GM18502 (cell line): ENCODE results near the gene FAM3C.

Experiments used
- ATAC-seq: cut with Tn5 transposase; IDR thresholded peaks from one replicate; pipeline ENCODE4 v1.9.1; 2021; ENCODE audit warnings: mild to moderate bottlenecking; ENCODE audit not compliant: unreplicated experiment, poor library complexity

FAM3C gene

GRCh38 chr7:121411597-121411979, 15.5 kb upstream of the FAM3C start:
- ATAC-seq = no peak

DNA sequence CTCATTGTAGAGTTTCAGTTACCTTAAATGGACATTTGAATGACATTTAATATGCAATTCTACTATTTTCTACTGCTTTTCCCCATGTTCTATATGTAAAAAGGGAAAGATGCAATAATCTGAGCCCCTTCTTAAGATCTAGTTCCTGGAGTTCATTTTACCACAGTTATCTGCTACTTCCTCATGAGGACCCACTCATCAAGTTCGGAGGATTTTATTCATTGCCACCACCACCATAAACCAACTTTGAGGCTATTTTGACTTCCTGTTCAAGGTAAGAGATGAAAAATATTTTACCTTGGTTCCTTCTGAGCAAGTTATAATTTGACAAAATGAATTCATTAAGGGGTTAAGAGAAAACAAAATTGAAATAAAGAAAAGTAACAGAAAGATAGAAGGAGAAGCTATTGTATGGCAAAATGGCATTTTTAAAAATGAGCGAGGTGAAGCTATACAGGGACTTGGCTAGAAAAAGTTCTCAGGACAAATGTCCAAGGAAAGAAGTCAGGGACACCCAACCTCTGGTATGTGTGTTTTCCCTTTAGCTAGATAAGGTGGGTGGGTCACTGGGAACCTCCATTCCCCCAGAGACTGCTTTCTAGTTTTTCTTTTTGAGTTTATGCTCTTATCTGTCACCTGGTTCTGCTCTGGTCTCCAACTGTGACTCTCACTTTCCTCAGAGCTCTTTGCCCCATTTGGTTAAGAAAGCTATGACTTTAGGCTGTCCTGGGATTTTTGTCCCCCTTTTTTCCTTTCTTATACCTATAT, 14.9 kb upstream of the FAM3C start:
- ATAC-seq = peak; percentile 81

DNA sequence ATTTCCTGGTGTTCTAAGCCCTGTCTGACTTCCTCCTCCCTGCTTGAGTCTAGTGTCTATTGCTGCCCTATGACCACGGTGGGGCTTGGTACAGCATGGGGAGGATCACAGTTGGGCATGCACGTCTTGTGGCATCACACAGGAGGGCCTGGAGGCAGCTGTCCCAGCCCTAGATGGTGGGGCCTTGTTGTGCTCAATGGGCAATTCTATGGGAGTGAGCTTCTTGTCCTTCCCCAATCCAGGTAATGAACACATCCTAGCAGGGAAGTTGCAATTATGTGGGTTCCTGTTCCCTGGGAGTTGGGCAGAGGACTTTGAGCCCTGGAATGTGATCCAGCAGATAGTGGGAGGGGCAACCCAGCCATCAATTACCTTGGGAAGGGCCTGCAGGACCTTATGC, 10.8 kb upstream of the FAM3C start:
- no peak for ATAC-seq

DNA sequence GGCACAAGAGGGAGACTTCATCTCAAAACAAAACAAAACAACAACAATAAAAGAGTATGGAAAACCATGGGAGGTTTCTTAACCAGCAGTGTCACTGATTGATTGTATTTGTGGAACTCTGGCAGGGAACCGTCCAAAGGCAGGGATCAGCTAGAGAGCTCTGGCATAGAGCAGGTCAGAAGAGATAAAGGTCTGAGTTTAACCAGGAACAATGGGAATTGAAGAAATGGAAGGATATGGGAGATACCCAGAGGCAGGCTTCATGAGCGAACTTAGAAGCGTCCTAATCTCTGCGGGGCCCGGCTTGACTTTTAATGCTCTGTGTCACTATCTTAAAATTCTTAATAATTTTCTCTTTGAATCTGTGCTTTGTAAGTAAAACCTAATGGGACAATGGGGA, 10.4 kb upstream of the FAM3C start:
- no peak for ATAC-seq

DNA sequence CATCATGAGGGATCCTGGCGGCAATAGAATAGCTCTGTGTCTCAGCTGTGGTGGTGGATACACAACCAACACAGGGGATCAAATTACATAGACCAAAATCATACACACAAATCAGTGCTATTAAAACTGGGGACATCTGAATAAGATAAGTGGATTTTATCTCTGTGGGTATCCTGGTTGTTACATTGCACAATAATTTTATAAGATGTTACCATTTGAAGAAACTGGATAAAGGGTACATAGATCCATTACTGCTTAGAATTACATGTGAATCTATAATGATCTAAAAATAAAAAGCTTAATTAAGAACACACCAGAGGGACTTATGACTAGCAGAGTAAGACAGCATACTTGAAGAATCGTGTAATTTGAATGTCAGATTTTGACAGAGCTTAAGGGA, 8.2 kb upstream of the FAM3C start:
- no peak for ATAC-seq

DNA sequence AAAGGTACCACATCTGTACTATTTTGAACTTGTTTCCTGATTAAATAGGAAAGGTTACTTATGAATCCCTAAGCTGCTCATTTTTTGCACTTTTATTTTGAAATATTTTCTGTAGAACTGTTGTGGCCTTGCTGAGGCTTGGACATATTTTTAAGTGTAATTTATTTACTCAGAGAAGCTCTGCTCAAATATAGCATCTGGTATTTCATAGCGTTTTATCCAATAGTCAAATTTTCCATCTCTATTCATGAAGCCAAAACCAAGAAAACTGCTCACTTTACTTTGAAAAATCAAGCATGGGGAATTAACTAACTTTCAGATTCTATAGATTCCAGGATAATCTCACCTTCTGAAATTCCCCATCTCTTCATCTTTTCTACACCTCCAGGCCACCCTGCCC, 6.6 kb upstream of the FAM3C start:
- no peak for ATAC-seq

- ATAC-seq = no peak
Measured at GRCh38 chr7:121401896-121402295, 5.8 kb upstream of the FAM3C start.

GRCh38 chr7:121398246-121398645, 2.1 kb upstream of the FAM3C start:
- no peak for ATAC-seq

GRCh38 chr7:121397822-121398221, 1.7 kb upstream of the FAM3C start:
- no peak for ATAC-seq

DNA sequence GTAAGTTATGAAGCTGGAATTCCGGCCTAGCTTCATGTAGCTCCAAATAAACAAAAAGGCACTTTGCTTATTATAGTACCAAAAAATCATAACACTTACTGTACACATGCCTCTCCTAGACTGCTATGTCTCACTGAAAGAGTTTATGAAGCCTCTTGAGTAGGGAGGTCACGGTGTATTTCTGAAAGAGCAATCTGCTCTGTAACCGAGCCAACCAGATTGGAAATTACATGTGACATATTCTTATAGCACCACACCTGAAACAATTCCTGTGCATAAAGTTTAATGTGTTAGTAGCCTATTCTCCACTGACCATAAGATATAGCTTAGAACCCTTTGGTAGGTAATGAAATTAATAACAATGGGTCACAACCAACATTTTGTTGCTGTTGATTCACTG, 1.3 kb upstream of the FAM3C start:
- ATAC-seq = no peak

DNA sequence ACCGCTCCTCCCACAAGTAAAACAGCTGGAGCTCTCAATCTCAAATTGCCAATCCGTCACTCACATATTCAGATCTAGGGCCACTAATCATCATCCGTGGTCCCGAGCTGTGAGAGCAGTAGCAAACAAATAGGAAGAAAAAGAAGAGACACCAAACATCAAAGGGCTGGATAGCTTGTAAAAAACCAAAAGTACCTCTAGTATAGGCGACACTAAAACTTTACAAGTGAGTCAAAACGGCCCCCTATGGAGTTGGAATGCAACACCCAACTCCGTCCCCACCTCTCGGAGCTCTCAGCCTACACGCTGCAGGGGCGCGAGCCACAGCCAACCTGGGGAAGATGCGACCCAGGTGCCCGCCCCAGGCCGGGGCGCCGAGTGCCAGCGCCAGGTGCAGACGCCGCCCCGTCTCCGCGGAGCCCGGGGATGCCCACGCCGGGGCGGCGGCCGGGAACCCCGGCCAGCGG, 581 bp downstream of the FAM3C start:
- ATAC-seq = peak; percentile 44

- no peak for ATAC-seq
Measured at GRCh38 chr7:121394709-121395140, 1.4 kb downstream of the FAM3C start.

GRCh38 chr7:121393005-121393366, 3.1 kb downstream of the FAM3C start:
- no peak for ATAC-seq

DNA sequence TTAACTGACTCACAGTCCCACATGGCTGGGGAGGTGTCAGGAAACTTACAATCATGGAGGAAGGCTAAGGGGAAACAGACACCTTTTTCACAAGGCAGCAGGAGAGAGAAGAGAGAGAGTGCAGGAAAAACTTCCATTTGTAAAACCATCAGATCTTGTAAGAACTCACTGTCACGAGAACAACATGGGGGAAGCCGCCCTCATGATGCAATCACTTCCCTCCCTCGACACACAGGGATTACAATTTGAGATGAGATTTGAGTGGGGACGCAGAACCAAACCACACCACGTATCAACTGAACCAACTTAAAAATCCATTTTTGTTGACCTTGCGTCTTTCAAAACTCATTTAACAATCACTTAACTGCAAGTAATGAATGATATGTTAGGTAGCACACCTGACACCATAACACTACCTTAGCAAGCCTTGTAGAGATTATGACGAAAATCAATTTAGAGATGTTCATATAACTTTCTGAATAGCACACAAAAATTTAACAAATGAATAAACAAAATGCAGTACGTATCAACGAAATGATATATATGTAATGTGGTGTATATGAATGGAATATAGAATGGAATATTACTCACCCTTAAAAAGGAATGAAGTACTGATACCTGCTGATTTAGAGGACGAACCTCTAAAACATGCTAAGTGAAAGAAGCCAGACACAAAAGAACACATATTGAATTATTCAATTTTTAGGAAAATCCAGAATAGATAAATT, 3.7 kb downstream of the FAM3C start:
- no peak for ATAC-seq

- no peak for ATAC-seq
Measured at GRCh38 chr7:121391686-121392085, 4.4 kb downstream of the FAM3C start.

- no peak for ATAC-seq
Measured at GRCh38 chr7:121390617-121391016, 5.5 kb downstream of the FAM3C start.

DNA sequence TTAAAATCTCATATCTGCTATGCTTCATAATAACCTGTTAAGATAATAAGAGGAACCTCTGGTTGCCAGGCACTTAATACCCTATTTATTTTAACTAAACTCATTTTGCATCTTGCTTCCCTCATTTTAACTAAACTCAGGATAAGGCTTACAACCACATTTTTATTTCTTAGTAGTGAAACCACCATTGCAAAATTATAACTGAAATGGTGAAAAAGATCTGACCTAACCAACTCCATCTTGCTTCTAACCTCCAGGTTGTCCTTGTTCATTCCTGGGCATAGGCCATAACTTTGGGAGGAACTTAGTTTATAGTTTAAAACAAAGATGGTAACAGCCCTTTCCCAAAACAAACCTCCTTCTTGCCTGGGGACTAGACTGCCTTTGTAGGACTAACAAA, 6.0 kb downstream of the FAM3C start:
- ATAC-seq = no peak

- no peak for ATAC-seq
Measured at GRCh38 chr7:121388950-121389349, 7.2 kb downstream of the FAM3C start.

GRCh38 chr7:121385800-121386179, 10.3 kb downstream of the FAM3C start:
- peak; percentile 92 for ATAC-seq

GRCh38 chr7:121385056-121385799, 10.9 kb downstream of the FAM3C start:
- no peak for ATAC-seq

GRCh38 chr7:121384265-121384664, 11.8 kb downstream of the FAM3C start:
- no peak for ATAC-seq
